ENCODE data around the gene WDR74. TPM values are rescaled to one million over a fixed set of nuclear protein-coding genes. Genes with fewer than 3 reads are reported as not detected.

Gene WDR74
- total RNA-seq, 1 experiment from 2014 or later: 72.4 TPM

- no peak for DNase-seq
- Histone ChIP-seq H3K9me3 (ENCODE audit: insufficient read depth, low read depth) (no peaks in the 10 kb centered on the region), H3K4me2 (no peak overlapping the region), H3K36me3 (ENCODE audit: low read depth) (no peaks in the 10 kb centered on the region), H3K27ac (no peak overlapping the region), H4K20me1 (ENCODE audit: insufficient read depth) (no peaks in the 10 kb centered on the region), H3K4me3 (no peak overlapping the region), H3K27me3 (ENCODE audit: insufficient read depth, low read depth) (no peaks in the 10 kb centered on the region), H3F3A (ENCODE audit: insufficient read depth, low read depth) (peaks cover 51% of the 10 kb centered on the region), H2AFZ (no peak overlapping the region), H3K4me1 (replicated peaks; ENCODE audit: insufficient read depth) (peaks cover 8% of the 10 kb centered on the region), H3K79me2 (ENCODE audit: low read depth) (no peaks in the 10 kb centered on the region), H3K9me2 (ENCODE audit: insufficient read depth) (no peaks in the 10 kb centered on the region)
- BruUV-seq (replicated peaks): no TSS peak
- TF ChIP-seq CTCF (conservative IDR thresholded peaks at IDR 0.05) (no peak), EZH2 (IDR thresholded peaks at IDR 0.05; ENCODE audit: low read depth) (no peak)
- POLR2A ChIA-PET (ENCODE audit: unreplicated experiment): no interaction called here
- intact Hi-C loops (cut with micrococcal nuclease; ENCODE audit: unreplicated experiment): no loop called here
- CTCF ChIA-PET: no interaction called here
These were observed 28.6 kb downstream of the WDR74 start for GRCh38 chr11:62810748-62811147.

DNA sequence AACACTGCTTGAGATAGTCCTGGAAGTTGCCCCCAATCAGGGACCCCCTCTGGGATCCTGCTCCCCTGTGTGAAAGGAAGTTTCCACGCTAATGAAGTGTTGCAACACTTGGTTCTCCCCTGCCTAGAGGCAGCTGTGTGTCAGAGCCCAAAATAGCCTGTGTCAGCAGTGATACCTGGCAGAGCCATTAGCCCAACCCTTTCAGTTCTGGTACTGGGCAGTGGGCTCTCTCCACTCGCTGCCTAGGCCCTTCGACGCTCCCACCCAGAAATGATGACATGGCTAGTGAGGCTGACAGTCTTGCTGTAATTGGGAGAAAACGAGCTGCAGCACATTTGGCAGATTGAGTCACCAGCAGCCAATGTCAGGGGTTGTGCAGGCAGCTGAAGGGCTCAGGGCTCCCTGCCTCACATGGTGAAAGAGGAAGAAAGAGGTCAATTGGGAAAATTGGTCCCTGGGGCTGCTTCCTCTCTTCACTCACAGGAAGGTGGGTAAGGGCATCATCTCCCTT lies 32.7 kb downstream of the WDR74 start:
- TF ChIP-seq EZH2 (IDR thresholded peaks at IDR 0.05; ENCODE audit: low read depth) (no peak), CTCF (conservative IDR thresholded peaks at IDR 0.05) (no peak)
- intact Hi-C loops (cut with micrococcal nuclease; ENCODE audit: unreplicated experiment): no loop called here
- no peak overlapping the region for H2AFZ ChIP-seq

DNA sequence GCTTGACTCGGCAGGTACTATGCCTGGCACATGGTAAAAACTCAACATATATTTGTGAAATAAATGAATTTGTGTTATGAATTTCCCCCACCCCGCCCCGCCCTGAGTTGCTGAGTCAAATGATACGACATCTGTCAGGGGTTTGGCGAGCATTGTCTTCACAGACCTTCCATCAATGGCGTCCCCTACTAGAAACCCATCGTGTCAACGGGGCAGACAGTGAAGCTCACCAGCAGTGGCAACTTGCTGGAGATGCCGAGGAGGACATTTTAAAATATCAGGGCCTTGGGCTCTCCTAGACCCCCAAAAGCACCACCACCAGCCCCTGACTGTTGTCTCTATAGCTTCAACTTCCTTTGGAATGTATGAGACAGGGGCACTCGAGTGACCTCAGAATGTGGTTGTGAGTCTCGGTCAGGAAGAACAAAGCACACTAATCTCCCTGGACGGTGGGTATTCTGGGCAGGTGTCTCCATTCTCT lies 33.4 kb downstream of the WDR74 start:
- no peak for DNase-seq
- H3K36me3 ChIP-seq (ENCODE audit: low read depth): peaks cover 23% of the 10 kb centered on the region; the same call in 1 of the 2 replicates
- H3K27ac ChIP-seq: peak overlapping the region; percentile 14; the same call in 1 of the 2 replicates
- peak overlapping the region; percentile 76 for H3K4me2 ChIP-seq
- POLR2A ChIA-PET (ENCODE audit: unreplicated experiment): interaction anchor here (0.8 to 1.4 kb wide), 2 partner anchors 26 to 35 kb away, joined by 4 to 20 read pairs; partner anchors contain the start of gene STX5
- TF ChIP-seq CTCF (conservative IDR thresholded peaks at IDR 0.05): no peak
- no peak for TF ChIP-seq EZH2 (IDR thresholded peaks at IDR 0.05; ENCODE audit: low read depth)
- no TSS peak for BruUV-seq (replicated peaks)
- H3K4me3 ChIP-seq: peak overlapping the region; percentile 94
- CTCF ChIA-PET: interaction anchor here (0.6 to 0.7 kb wide), 4 partner anchors 35 to 1036 kb away, joined by 3 to 11 read pairs (median 6); no protein-coding TSS in a partner anchor
- no peaks in the 10 kb centered on the region; the same call in 1 of the 2 replicates for H4K20me1 ChIP-seq (ENCODE audit: insufficient read depth)
- intact Hi-C loops (cut with micrococcal nuclease; ENCODE audit: unreplicated experiment): loop anchor here (1.0 to 2.0 kb wide), 2 partner anchors 19 to 26 kb away; partner anchors contain the start of genes STX5, TEX54 and TMEM179B
- H3K4me1 ChIP-seq (replicated peaks; ENCODE audit: insufficient read depth): peaks cover 20% of the 10 kb centered on the region
- H3K79me2 ChIP-seq (ENCODE audit: low read depth): peaks cover 32% of the 10 kb centered on the region
- no peaks in the 10 kb centered on the region for H3K9me3 ChIP-seq (ENCODE audit: insufficient read depth, low read depth)
- H3F3A ChIP-seq (ENCODE audit: insufficient read depth, low read depth): peaks cover 31% of the 10 kb centered on the region; the same call in 1 of the 2 replicates
- H2AFZ ChIP-seq: peak overlapping the region; percentile 62
- H3K27me3 ChIP-seq (ENCODE audit: insufficient read depth, low read depth): no peaks in the 10 kb centered on the region
- no peaks in the 10 kb centered on the region for H3K9me2 ChIP-seq (ENCODE audit: insufficient read depth)

More for the DNA sequence above, 32.7 kb downstream of the WDR74 start:
- Histone ChIP-seq H3K4me1 (replicated peaks; ENCODE audit: insufficient read depth) (peaks cover 20% of the 10 kb centered on the region), H3K27me3 (ENCODE audit: insufficient read depth, low read depth) (no peaks in the 10 kb centered on the region), H3K79me2 (ENCODE audit: low read depth) (peaks cover 32% of the 10 kb centered on the region), H3K9me3 (ENCODE audit: insufficient read depth, low read depth) (no peaks in the 10 kb centered on the region), H3K36me3 (ENCODE audit: low read depth) (0 out of 2 replicates have a peak, but pooled peaks cover 16% of the 10 kb centered on the region), H3K4me2 (peak overlapping the region; percentile 76), H4K20me1 (ENCODE audit: insufficient read depth) (no peaks in the 10 kb centered on the region; the same call in 1 of the 2 replicates), H3F3A (ENCODE audit: insufficient read depth, low read depth) (peaks cover 37% of the 10 kb centered on the region; the same call in 1 of the 2 replicates), H3K27ac (peak overlapping the region; percentile 14; the same call in 1 of the 2 replicates), H3K4me3 (no peak overlapping the region), H3K9me2 (ENCODE audit: insufficient read depth) (no peaks in the 10 kb centered on the region)
- ChIA-PET CTCF (interaction anchor here (0.6 to 0.7 kb wide), 2 partner anchors 34 to 215 kb away, joined by 3 to 11 read pairs; no protein-coding TSS in a partner anchor), POLR2A (ENCODE audit: unreplicated experiment) (interaction anchor here (0.7 to 1.4 kb wide), 2 partner anchors 35 to 1005 kb away, joined by 4 to 20 read pairs; no protein-coding TSS in a partner anchor)
- peak in 1 of 2 experiments; percentile 25 for DNase-seq
- no TSS peak for BruUV-seq (replicated peaks)
